GM23338 (cell line): ENCODE measurements around the gene NOP16. TPM values are rescaled to one million over a fixed set of nuclear protein-coding genes. Genes with fewer than 3 reads are reported as not detected.

Experiments used
- ATAC-seq: fragments of 200-7000 bp; cut with Tn5 transposase; 3 replicates; pipeline ENCODE4 v1.9.1; 2020
- DNase-seq: peaks from one replicate; pipeline ENCODE4 v3.0.0-alpha.2; 2015; ENCODE audit warnings: low spot score
- H2AFZ ChIP-seq: fragments of 200-600 bp; sonication (generic); 2 replicates; pipeline ENCODE4 v1.8.0; 2016; ENCODE audit warnings: antibody characterized with exemption, mild to moderate bottlenecking, moderate library complexity
- H3F3A ChIP-seq: fragments of 200-600 bp; sonication (generic); replicated peaks from 2 replicates; pipeline ENCODE4 v1.8.0; 2017; ENCODE audit warnings: antibody characterized with exemption, mixed run types, low read depth
- H3K27ac ChIP-seq: fragments of 200-600 bp; sonication (generic); 2 replicates; pipeline ENCODE4 v1.6.1; 2016; ENCODE audit warnings: low read depth
- H3K27me3 ChIP-seq: fragments of 200-600 bp; sonication (generic); 2 replicates; pipeline ENCODE4 v1.8.0; 2016; ENCODE audit warnings: mild to moderate bottlenecking, mixed run types, moderate library complexity; ENCODE audit not compliant: insufficient read depth
- H3K36me3 ChIP-seq: fragments of 200-600 bp; sonication (generic); 2 replicates; pipeline ENCODE4 v1.8.0; 2016; ENCODE audit warnings: mild to moderate bottlenecking; ENCODE audit not compliant: insufficient read depth
- H3K4me1 ChIP-seq: fragments of 200-600 bp; sonication (generic); 2 replicates; pipeline ENCODE4 v1.8.0; 2016; ENCODE audit warnings: mild to moderate bottlenecking, moderate library complexity; ENCODE audit not compliant: insufficient read depth
- H3K4me2 ChIP-seq: fragments of 200-600 bp; sonication (generic); 2 replicates; pipeline ENCODE4 v1.7.1; 2017; ENCODE audit warnings: mixed run types
- H3K4me3 ChIP-seq: fragments of 200-600 bp; sonication (generic); 2 replicates; pipeline ENCODE4 v1.6.1; 2016; ENCODE audit warnings: mixed run types
- H3K79me2 ChIP-seq: fragments of 200-600 bp; sonication (generic); replicated peaks from 2 replicates; pipeline ENCODE4 v1.8.0; 2017; ENCODE audit warnings: mild to moderate bottlenecking; ENCODE audit not compliant: insufficient read depth
- H3K9me2 ChIP-seq: fragments of 200-600 bp; sonication (generic); 2 replicates; pipeline ENCODE4 v1.8.0; 2017; ENCODE audit not compliant: insufficient read depth
- H4K20me1 ChIP-seq: fragments of 200-600 bp; sonication (generic); replicated peaks from 2 replicates; pipeline ENCODE4 v1.8.0; 2017; ENCODE audit warnings: mild to moderate bottlenecking; ENCODE audit not compliant: insufficient read depth
- H3K27ac Mint-ChIP-seq: 2 replicates; pipeline ENCODE4 v1.8.0; 2020; ENCODE audit warnings: inconsistent platforms, mild to moderate bottlenecking, moderate library complexity, mixed read lengths
- H3K27me3 Mint-ChIP-seq: 3 replicates; pipeline ENCODE4 v1.8.0; 2022; ENCODE audit warnings: low read depth, mild to moderate bottlenecking, moderate library complexity, mixed read lengths, inconsistent platforms; ENCODE audit not compliant: insufficient read depth, poor library complexity
- H3K36me3 Mint-ChIP-seq: 3 replicates; pipeline ENCODE4 v1.8.0; 2021; ENCODE audit warnings: low read depth, mild to moderate bottlenecking, inconsistent platforms, moderate library complexity, mixed read lengths
- H3K4me1 Mint-ChIP-seq: 3 replicates; pipeline ENCODE4 v1.8.0; 2020; ENCODE audit warnings: mild to moderate bottlenecking, inconsistent platforms, mixed read lengths
- H3K4me3 Mint-ChIP-seq: 3 replicates; pipeline ENCODE4 v1.8.0; 2021; ENCODE audit warnings: moderate library complexity, mild to moderate bottlenecking, inconsistent platforms, mixed read lengths
- H3K9me3 Mint-ChIP-seq: 3 replicates; pipeline ENCODE4 v1.8.0; 2020; ENCODE audit warnings: moderate library complexity, mild to moderate bottlenecking, inconsistent platforms, mixed read lengths
- EZH2 ChIP-seq: fragments of 200-600 bp; sonication (generic); IDR thresholded peaks from one replicate; pipeline ENCODE4 v1.8.0; 2017; ENCODE audit warnings: antibody characterized with exemption, mild to moderate bottlenecking, low read depth; ENCODE audit not compliant: unreplicated experiment
- EZH2phosphoT487 ChIP-seq: fragments of 200-600 bp; sonication (generic); IDR thresholded peaks from one replicate; pipeline ENCODE4 v1.8.1; 2018; ENCODE audit warnings: antibody characterized with exemption; ENCODE audit not compliant: unreplicated experiment
- NANOG ChIP-seq: IDR thresholded peaks from 2 replicates; pipeline ENCODE4 v1.6.1; 2016; ENCODE audit warnings: antibody characterized with exemption, borderline replicate concordance
- POLR2AphosphoS5 ChIP-seq: IDR thresholded peaks from 2 replicates; pipeline ENCODE4 v1.6.1; 2016; ENCODE audit warnings: antibody characterized with exemption, low read depth
- ZNF331 ChIP-seq: fragments of 250-450 bp; sonication (Bioruptor Pico); IDR thresholded peaks from 2 replicates; pipeline ENCODE4 v1.5.0; 2020; ENCODE audit warnings: low read depth, mild to moderate bottlenecking, moderate library complexity
- ZNF462 ChIP-seq: fragments of 250-450 bp; sonication (Bioruptor Pico); IDR thresholded peaks from 2 replicates; pipeline ENCODE4 v1.5.0; 2020; ENCODE audit warnings: mild to moderate bottlenecking, moderate library complexity
- polyA plus RNA-seq: library from polyadenylated mRNA; unstranded; fragments of >200 nt; fragmentation: Nextera tagmentation; extraction: Ambion mirVana; gene quantifications from 2 replicates; pipeline ENCODE4 v1.2.1, GENCODE V29; 2016
- total RNA-seq: library from RNA; depleted of rRNA; stranded (reverse); fragments of >200 nt; shearing (Covaris generic); gene quantifications from 2 replicates; pipeline ENCODE4 v1.2.3, GENCODE V29; 2014
- TF ChIP-seq, protein P1 (sequence below), 2 experiments: fragments of 200-600 bp in 1 of 2; sonication (generic) in 1 of 2; conservative IDR thresholded peaks; 2 replicates each; pipeline versions ENCODE4 v1.5.1 to v1.6.1; 2016 to 2017; ENCODE audit warnings: antibody characterized with exemption in 2 of 2, low read depth in 2 of 2, mild to moderate bottlenecking in 2 of 2, moderate library complexity in 1 of 2

The NOP16 gene
- total and polyA plus RNA-seq, 2 experiments from 2014 or later = 43.4 to 181 TPM

- TF ChIP-seq ZNF462 (CRISPR knock-in tag) = no peak
- TF ChIP-seq, protein P1, sequence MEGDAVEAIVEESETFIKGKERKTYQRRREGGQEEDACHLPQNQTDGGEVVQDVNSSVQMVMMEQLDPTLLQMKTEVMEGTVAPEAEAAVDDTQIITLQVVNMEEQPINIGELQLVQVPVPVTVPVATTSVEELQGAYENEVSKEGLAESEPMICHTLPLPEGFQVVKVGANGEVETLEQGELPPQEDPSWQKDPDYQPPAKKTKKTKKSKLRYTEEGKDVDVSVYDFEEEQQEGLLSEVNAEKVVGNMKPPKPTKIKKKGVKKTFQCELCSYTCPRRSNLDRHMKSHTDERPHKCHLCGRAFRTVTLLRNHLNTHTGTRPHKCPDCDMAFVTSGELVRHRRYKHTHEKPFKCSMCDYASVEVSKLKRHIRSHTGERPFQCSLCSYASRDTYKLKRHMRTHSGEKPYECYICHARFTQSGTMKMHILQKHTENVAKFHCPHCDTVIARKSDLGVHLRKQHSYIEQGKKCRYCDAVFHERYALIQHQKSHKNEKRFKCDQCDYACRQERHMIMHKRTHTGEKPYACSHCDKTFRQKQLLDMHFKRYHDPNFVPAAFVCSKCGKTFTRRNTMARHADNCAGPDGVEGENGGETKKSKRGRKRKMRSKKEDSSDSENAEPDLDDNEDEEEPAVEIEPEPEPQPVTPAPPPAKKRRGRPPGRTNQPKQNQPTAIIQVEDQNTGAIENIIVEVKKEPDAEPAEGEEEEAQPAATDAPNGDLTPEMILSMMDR (conservative IDR thresholded peaks at IDR 0.05; ENCODE audit: low read depth in 2 of 2) = no peak
Measured at GRCh38 chr5:176384991-176385390, 3.4 kb downstream of the NOP16 start (continued).

DNA sequence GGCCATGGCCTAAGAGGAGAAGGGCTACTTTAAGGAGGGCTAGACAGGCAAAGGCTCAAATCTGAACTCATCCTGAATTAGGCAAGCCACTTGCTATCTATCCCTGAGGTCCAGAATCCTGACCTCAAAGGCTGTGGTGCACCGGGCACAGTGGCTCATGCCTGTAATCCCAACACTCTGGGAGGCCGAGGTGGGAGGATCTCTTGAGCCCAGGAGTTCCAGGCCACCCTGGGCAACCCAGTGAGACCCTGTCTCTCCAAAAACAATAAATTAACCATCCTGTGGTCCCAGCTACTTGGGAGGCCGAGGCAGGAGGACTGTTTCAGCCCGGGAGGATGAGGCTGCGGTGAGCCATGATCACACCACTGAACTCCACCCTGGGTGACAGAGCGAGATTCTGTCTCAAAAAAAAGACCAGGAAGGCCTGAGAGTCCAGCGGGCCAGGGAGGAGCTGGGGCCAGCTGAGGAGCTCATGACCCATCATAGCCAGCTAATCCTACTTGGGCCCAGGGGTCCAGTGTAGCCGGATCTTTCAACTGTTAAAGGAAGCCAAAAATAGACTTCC lies 4.0 kb downstream of the NOP16 start:
- DNase-seq (no peak), ATAC-seq (no peak)
- Histone ChIP-seq H3K9me2 (no peaks in the 10 kb centered on the region), H3K36me3 (peaks cover 27% of the 10 kb centered on the region), H3K27ac (no peak overlapping the region), H3K4me3 (no peak overlapping the region), H2AFZ (no peak overlapping the region), H3K4me1 (peaks cover 9% of the 10 kb centered on the region; the same call in 1 of the 2 replicates), H4K20me1 (peaks cover 21% of the 10 kb centered on the region), H3K27me3 (no peaks in the 10 kb centered on the region), H3K79me2 (peaks cover 33% of the 10 kb centered on the region), H3K4me2 (no peak overlapping the region), H3F3A (peaks cover 18% of the 10 kb centered on the region; the same call in 1 of the 2 replicates)
- Mint-ChIP-seq H3K27me3 (peaks cover 11% of the 10 kb centered on the region), H3K9me3 (no peaks in the 10 kb centered on the region; the same call in 2 of the 3 replicates), H3K27ac (no peak overlapping the region), H3K4me3 (no peak overlapping the region), H3K36me3 (peaks cover 74% of the 10 kb centered on the region), H3K4me1 (peaks cover 12% of the 10 kb centered on the region)
- TF ChIP-seq POLR2AphosphoS5 = no peak
- no peak for TF ChIP-seq ZNF331 (CRISPR knock-in tag)
- no peak for TF ChIP-seq EZH2
- no peak for TF ChIP-seq ZNF462 (CRISPR knock-in tag)
- TF ChIP-seq EZH2phosphoT487 = no peak
- TF ChIP-seq NANOG = no peak
